Measurements from ENCODE around the gene SIRT6. TPM values are rescaled to one million over a fixed set of nuclear protein-coding genes. Genes with fewer than 3 reads are reported as not detected.

Gene SIRT6
- total RNA-seq, 1 donor from 2014 or later: 26.0 TPM

DNA sequence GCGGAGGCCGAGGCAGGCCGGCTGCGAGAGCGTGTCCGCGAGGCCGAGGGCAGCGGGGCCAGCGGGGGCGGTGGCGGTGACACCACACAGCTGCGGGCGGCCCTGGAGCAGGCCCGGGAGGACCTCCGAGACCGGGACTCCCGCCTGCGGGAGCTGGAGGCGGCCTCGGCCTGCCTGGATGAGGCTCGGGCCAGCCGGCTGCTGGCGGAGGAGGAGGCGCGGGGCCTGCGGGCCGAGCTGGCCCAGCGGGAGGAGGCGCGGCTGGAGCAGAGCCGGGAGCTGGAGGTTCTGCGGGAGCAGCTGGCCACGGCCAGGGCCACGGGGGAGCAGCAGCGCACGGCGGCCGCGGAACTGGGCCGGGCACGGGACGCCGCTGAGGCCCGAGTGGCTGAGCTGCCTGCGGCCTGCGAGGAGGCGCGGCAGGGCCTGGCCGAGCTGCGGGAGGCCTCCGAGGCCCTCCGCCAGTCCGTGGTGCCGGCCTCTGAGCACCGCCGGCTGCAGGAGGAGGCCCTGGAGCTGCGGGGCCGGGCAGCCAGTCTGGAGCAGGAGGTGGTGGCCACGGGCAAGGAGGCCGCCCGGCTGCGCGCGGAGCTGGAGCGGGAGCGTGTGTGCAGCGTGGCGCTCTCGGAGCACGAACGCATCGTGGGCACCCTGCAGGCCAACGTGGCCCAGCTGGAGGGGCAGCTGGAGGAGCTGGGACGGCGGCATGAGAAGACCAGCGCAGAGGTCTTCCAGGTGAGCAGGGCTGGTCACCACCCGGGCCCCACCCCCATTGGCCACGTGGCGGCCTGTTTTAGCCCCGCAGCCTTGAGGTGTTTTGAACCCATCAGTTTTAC is 35.3 kb upstream of the SIRT6 start:
- Mint-ChIP-seq H3K27ac (ENCODE audit: unreplicated experiment) (no peak overlapping the region), H3K27me3 (ENCODE audit: unreplicated experiment) (peaks cover 7% of the 10 kb centered on the region)
- TF ChIP-seq, protein P1, sequence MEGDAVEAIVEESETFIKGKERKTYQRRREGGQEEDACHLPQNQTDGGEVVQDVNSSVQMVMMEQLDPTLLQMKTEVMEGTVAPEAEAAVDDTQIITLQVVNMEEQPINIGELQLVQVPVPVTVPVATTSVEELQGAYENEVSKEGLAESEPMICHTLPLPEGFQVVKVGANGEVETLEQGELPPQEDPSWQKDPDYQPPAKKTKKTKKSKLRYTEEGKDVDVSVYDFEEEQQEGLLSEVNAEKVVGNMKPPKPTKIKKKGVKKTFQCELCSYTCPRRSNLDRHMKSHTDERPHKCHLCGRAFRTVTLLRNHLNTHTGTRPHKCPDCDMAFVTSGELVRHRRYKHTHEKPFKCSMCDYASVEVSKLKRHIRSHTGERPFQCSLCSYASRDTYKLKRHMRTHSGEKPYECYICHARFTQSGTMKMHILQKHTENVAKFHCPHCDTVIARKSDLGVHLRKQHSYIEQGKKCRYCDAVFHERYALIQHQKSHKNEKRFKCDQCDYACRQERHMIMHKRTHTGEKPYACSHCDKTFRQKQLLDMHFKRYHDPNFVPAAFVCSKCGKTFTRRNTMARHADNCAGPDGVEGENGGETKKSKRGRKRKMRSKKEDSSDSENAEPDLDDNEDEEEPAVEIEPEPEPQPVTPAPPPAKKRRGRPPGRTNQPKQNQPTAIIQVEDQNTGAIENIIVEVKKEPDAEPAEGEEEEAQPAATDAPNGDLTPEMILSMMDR (IDR thresholded peaks at IDR 0.05): no peak

DNA sequence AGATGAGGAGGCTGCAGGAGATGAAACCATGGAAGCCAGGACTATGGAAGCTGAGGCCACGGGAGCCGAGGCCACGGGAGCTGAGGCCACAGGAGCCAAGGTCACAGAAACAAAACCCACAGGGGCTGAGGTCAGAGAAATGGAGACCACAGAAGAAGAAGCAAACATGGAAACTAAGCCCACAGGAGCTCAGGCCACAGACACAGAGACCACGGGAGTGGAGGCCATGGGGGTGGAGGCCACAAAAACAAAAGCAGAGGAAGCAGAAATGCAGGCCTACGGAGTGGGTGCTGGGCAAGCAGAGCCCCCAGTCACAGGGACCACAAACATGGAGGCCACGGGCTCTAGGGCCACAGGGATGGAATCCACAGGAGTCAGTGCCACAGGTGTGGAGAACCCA is 34.5 kb upstream of the SIRT6 start:
- H3K27me3 Mint-ChIP-seq (ENCODE audit: unreplicated experiment): peaks cover 13% of the 10 kb centered on the region
- no peak overlapping the region for H3K4me3 Mint-ChIP-seq (ENCODE audit: unreplicated experiment)
- no peaks in the 10 kb centered on the region for H3K36me3 Mint-ChIP-seq (ENCODE audit: unreplicated experiment)
- DNase-seq (ENCODE audit: extremely low spot score, unreplicated experiment): no peak
- peaks cover 4% of the 10 kb centered on the region for H3K4me1 Mint-ChIP-seq (ENCODE audit: unreplicated experiment)
- TF ChIP-seq, protein P1 (IDR thresholded peaks at IDR 0.05): no peak
- no peaks in the 10 kb centered on the region for H3K9me3 Mint-ChIP-seq (ENCODE audit: unreplicated experiment)
- no peak overlapping the region for H3K27ac Mint-ChIP-seq (ENCODE audit: unreplicated experiment)

More for the DNA sequence above, 35.3 kb upstream of the SIRT6 start:
- Mint-ChIP-seq H3K36me3 (ENCODE audit: unreplicated experiment) (no peaks in the 10 kb centered on the region), H3K4me1 (ENCODE audit: unreplicated experiment) (peaks cover 4% of the 10 kb centered on the region), H3K9me3 (ENCODE audit: unreplicated experiment) (no peaks in the 10 kb centered on the region), H3K4me3 (ENCODE audit: unreplicated experiment) (no peak overlapping the region)
- DNase-seq (ENCODE audit: extremely low spot score, unreplicated experiment): no peak

DNA sequence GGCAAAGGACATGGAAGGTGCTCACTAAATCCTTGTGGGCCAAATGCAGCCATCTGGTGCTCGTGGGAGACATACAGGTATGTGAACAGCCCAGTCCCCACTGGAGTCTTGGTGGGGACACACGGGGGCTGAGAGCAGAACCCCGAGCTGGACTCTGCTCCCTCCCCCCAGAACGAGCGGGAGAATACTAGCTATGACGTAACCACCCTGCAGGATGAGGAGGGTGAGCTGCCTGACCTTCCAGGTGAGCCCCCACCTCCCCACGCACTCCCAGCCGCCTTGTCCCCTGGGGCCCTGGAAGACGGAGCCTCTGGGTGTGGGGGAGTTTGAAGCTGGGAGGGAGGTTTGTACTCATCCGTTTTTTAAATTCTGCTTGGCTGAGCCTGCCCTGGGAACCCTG is 33.4 kb upstream of the SIRT6 start:
- H3K9me3 Mint-ChIP-seq (ENCODE audit: unreplicated experiment): no peaks in the 10 kb centered on the region
- peaks cover 3% of the 10 kb centered on the region for H3K4me1 Mint-ChIP-seq (ENCODE audit: unreplicated experiment)
- no peak overlapping the region for H3K4me3 Mint-ChIP-seq (ENCODE audit: unreplicated experiment)
- H3K27me3 Mint-ChIP-seq (ENCODE audit: unreplicated experiment): peaks cover 13% of the 10 kb centered on the region
- DNase-seq (ENCODE audit: extremely low spot score, unreplicated experiment): no peak
- no peak overlapping the region for H3K27ac Mint-ChIP-seq (ENCODE audit: unreplicated experiment)
- TF ChIP-seq, protein P1 (IDR thresholded peaks at IDR 0.05): no peak
- no peaks in the 10 kb centered on the region for H3K36me3 Mint-ChIP-seq (ENCODE audit: unreplicated experiment)

DNA sequence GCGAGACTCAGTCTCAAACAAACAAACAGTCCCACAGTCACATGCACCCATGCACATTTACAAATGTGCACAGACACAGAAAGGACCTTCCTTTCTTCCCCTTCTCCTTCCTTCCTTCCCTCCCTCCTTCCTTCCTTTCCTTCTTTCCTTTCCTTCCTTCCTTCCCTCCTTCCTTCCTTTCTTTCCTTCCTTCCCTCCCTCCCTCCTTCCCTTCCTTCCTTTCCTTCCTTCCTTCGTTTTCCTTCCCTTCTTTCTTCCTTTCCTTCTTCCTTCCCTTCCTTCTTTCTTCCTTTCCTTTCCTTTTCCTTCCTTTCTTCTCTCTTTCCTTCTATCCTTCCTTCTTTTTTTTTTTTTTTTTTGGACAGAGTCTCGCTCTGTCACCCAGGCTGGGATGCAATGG is 30.8 kb upstream of the SIRT6 start:
- Mint-ChIP-seq H3K4me1 (ENCODE audit: unreplicated experiment) (no peaks in the 10 kb centered on the region), H3K27ac (ENCODE audit: unreplicated experiment) (no peak overlapping the region), H3K9me3 (ENCODE audit: unreplicated experiment) (no peaks in the 10 kb centered on the region), H3K4me3 (ENCODE audit: unreplicated experiment) (no peak overlapping the region), H3K27me3 (ENCODE audit: unreplicated experiment) (peaks cover 13% of the 10 kb centered on the region), H3K36me3 (ENCODE audit: unreplicated experiment) (no peaks in the 10 kb centered on the region)
- DNase-seq (ENCODE audit: extremely low spot score, unreplicated experiment): no peak
- TF ChIP-seq, protein P1 (IDR thresholded peaks at IDR 0.05): no peak

DNA sequence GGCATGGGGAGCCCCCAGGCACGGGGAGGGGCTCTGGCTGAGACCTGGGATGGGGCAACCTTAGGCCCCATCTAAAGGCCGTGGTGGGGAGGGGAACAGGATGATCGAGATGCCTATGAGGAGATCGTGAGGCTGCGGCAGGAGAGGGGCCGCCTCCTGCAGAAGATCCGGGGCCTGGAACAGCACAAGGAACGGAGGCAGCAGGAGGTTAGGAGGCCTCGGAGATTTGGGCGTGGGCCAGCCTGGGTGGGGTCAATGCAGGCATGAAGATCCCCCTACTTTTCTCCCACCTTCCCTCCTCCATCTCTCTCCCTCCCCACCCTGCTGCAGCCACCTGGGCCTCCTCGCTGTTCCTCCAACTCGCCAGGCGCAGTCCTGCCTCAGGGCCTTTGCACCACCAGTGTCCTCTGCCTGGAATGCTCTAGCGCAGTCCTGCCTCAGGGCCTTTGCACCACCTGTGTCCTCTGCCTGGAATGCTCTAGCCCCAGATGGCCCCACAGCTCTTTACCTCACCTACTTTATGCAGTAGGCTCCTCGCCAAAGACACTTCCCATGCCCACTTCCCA is 27.9 kb upstream of the SIRT6 start:
- H3K9me3 Mint-ChIP-seq (ENCODE audit: unreplicated experiment): no peaks in the 10 kb centered on the region
- peaks cover 13% of the 10 kb centered on the region for H3K27me3 Mint-ChIP-seq (ENCODE audit: unreplicated experiment)
- H3K4me3 Mint-ChIP-seq (ENCODE audit: unreplicated experiment): no peak overlapping the region
- H3K27ac Mint-ChIP-seq (ENCODE audit: unreplicated experiment): no peak overlapping the region
- TF ChIP-seq, protein P1 (IDR thresholded peaks at IDR 0.05): no peak
- no peaks in the 10 kb centered on the region for H3K4me1 Mint-ChIP-seq (ENCODE audit: unreplicated experiment)
- H3K36me3 Mint-ChIP-seq (ENCODE audit: unreplicated experiment): no peaks in the 10 kb centered on the region
- no peak for DNase-seq (ENCODE audit: extremely low spot score, unreplicated experiment)

Data from osteocyte (in vitro differentiated cells).